DMS114 treated with DMSO at 0.1 percent for 48 hours (cell line): ENCODE data around the gene TMEFF1.

Experiments
- DNase-seq: peaks from one replicate; lab custom pipeline; 2025; ENCODE audit not compliant: unreplicated experiment; lab: John Stamatoyannopoulos, UW

Gene TMEFF1

GRCh38 chr9:100598641-100599145, 125.7 kb downstream of the TMEFF1 start:
- peak; percentile 36 for DNase-seq

DNA sequence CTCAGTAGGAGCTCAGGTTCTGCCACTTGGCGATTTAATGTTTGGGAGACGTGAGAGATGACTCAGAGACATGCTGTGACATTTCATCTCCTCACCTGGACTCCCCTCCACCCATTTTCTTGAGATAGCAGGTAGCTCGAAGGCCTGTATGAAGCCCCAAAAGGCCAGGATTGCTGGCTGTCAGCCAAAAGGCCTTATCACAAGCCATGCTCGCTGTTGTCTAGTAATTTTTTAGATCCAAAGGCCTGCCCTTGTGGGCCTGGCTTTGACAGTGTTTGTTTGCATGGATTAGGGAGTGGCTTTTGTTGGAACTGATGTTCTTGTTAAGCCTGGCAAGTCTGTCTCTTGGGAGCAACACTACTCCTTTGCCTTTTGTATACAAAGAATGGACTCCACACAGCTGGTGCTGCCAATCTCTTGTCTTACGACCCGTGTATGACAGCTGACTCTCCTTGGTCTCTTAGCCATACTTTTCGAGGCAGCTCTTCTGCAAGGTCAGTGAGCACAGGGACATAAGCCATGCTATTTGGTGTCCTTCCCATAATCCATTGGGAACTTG, 127.7 kb downstream of the TMEFF1 start:
- no peak for DNase-seq

GRCh38 chr9:100601216-100601615, 128.3 kb downstream of the TMEFF1 start:
- peak; percentile 2 for DNase-seq

DNA sequence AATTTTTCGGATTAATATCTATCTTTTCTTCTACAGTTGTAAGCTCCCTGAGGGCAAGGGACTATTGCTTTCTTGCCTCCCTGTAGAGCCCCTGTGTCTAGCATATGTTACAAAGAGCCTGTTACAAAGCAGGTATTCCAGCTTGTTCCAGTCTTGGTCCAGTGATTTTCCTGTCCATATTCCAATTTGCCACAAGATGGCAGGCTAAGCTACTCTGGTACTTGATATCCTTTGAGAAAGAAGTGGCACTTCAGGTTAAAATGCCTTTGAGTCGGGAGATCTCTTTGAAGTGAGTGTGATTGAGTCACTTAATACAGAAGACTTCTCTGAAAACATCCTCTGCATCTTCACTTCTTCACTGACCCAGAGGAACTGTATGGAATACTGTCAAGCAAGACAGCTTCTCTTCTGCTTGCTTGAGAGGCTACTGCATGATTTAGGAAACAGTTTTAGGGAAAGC, 129.4 kb downstream of the TMEFF1 start:
- DNase-seq = peak; percentile 29

GRCh38 chr9:100605405-100605804, 132.5 kb downstream of the TMEFF1 start:
- no peak for DNase-seq

DNA sequence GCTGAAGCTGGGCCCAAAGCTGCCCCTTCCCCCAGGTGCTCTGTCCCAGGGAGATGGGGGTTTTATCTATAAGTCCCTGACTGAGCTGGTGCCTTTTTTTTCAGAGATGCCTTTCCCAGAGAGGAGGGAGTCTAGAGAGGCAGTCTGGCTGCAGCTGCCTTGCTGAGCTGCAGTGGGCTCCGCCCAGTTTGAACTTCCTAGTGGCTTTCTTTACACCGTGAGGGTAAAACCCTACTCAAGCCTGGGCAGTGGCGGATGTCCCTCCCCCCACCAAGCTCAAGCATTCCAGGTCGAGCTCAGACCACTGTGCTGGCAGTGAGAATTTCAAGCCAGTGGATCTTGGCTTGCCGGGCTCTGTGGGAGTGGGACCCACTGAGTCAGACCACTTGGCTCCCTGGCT, 146.2 kb downstream of the TMEFF1 start:
- no peak for DNase-seq

GRCh38 chr9:100619665-100620064, 146.7 kb downstream of the TMEFF1 start:
- no peak for DNase-seq

DNA sequence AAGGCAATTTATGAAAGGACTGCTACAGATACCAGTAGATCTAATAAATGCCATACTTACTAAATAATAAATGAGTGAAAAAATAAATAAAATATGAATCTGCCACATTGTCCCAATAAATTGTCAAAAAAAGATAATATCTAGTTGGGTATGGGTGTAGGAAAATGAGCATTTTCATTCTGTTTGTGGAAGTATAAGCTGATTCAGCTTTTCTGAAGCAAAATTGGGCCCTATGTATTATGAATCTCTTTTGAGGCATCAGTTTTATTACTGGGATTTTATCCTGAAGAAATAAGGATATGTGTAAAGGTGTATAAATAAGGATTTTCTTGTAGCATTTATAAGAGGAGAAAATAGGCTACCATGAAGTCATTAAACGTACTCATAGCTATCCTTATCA, 151.0 kb downstream of the TMEFF1 start:
- DNase-seq = no peak

- no peak for DNase-seq
Measured at GRCh38 chr9:100626949-100627348, 154.0 kb downstream of the TMEFF1 start.
